Esophagus muscularis mucosa (tissue), 4 donors: ENCODE measurements around the gene KIRREL3. TPM values are rescaled to one million over a fixed set of nuclear protein-coding genes. Genes with fewer than 3 reads are reported as not detected.

Source experiments
- DNase-seq: peaks from one replicate; pipeline ENCODE4 v3.0.0-alpha.2; 2017; ENCODE audit errors: extremely low spot score
- H3K27ac ChIP-seq, 4 donors: fragments of 200-600 bp; sonication (generic); replicated peaks in 1 of 4; 1 replicate in 3 of 4; 2 replicates in 1 of 4; pipeline ENCODE4 v1.5.1; 2016 to 2019; ENCODE audit warnings: mild to moderate bottlenecking in 1 of 4
- H3K27me3 ChIP-seq, 4 donors: fragments of 200-600 bp; sonication (generic); one replicate each; pipeline versions ENCODE4 v1.5.1 to v1.6.0; 2016 to 2019
- H3K36me3 ChIP-seq, 4 donors: fragments of 200-600 bp; sonication (generic); one replicate each; pipeline ENCODE4 v1.5.1; 2016 to 2019
- H3K4me1 ChIP-seq, 4 donors: fragments of 200-600 bp; sonication (generic); one replicate each; pipeline ENCODE4 v1.5.1; 2016 to 2019
- H3K4me3 ChIP-seq, 4 donors: fragments of 200-600 bp; sonication (generic); 1 replicate in 2 of 4; 2 replicates in 2 of 4; pipeline ENCODE4 v1.5.1; 2016 to 2019; ENCODE audit warnings: mild to moderate bottlenecking in 4 of 4, moderate library complexity in 1 of 4
- H3K9me3 ChIP-seq, 4 donors: fragments of 200-600 bp; sonication (generic); 1 replicate in 3 of 4; 2 replicates in 1 of 4; pipeline ENCODE4 v1.5.1; 2016 to 2019
- CTCF ChIP-seq, 3 experiments: fragments of 200-600 bp in 2 of 3; fragments of 450-650 bp in 1 of 3; sonication (generic) in 2 of 3; IDR thresholded peaks; one replicate each; pipeline ENCODE4 v1.5.1; 2017 to 2019; ENCODE audit warnings: antibody characterized with exemption in 3 of 3, mild to moderate bottlenecking in 2 of 3, moderate library complexity in 1 of 3
- EP300 ChIP-seq: sonication (generic); formaldehyde crosslinking; IDR thresholded peaks from one replicate; pipeline ENCODE4 v1.6.1; 2017; ENCODE audit warnings: antibody characterized with exemption
- POLR2A ChIP-seq: fragments of 450-650 bp; IDR thresholded peaks from one replicate; pipeline ENCODE4 v1.6.1; 2017; ENCODE audit warnings: antibody characterized with exemption, moderate library complexity, mild to moderate bottlenecking, low read depth
- POLR2AphosphoS5 ChIP-seq, 2 donors: sonication (generic); formaldehyde crosslinking; IDR thresholded peaks; one replicate each; pipeline ENCODE4 v1.6.1; 2017; ENCODE audit warnings: antibody characterized with exemption in 2 of 2
- WGBS: methylation state at CpG from one replicate; pipeline ENCODE4 v1.1.5; 2018; 5-methylcytosine and 5-hydroxymethylcytosine counted together
- intact Hi-C: fragments of 100-400 bp; cut with DNase I; formaldehyde crosslinking; loops from one replicate; pipeline ENCODE4 v1.15.1; 2023
- total RNA-seq, 4 donors: library from RNA; depleted of rRNA; stranded (reverse); fragments of >200 nt; gene quantifications; one replicate each; pipeline versions ENCODE4 v1.1.0 to v1.2.1, GENCODE V29; 2016

The KIRREL3 gene
- total RNA-seq, 4 donors from 2014 or later, result 1.7 to 6.5 (median 3.1) TPM

- Histone ChIP-seq H3K9me3 (no peaks in the 10 kb centered on the region), H3K27ac (no peak overlapping the region), H3K27me3 (peaks cover 0 to 31% (median 2%) of the 10 kb centered on the region in 4 donors), H3K4me1 (no peaks in the 10 kb centered on the region), H3K36me3 (no peaks in the 10 kb centered on the region), H3K4me3 (no peak overlapping the region)
- intact Hi-C loops, result no loop called here
- TF ChIP-seq EP300 (no peak), POLR2A (no peak), POLR2AphosphoS5 (IDR thresholded peaks at IDR 0.05) (no peak), CTCF (IDR thresholded peaks at IDR 0.05) (no peak)
- no peak for DNase-seq
- 92% methylated on average over 6 of the region's 6 CpGs for WGBS
These were observed 286.8 kb downstream of the KIRREL3 start for GRCh38 chr11:126713806-126714205.

DNA sequence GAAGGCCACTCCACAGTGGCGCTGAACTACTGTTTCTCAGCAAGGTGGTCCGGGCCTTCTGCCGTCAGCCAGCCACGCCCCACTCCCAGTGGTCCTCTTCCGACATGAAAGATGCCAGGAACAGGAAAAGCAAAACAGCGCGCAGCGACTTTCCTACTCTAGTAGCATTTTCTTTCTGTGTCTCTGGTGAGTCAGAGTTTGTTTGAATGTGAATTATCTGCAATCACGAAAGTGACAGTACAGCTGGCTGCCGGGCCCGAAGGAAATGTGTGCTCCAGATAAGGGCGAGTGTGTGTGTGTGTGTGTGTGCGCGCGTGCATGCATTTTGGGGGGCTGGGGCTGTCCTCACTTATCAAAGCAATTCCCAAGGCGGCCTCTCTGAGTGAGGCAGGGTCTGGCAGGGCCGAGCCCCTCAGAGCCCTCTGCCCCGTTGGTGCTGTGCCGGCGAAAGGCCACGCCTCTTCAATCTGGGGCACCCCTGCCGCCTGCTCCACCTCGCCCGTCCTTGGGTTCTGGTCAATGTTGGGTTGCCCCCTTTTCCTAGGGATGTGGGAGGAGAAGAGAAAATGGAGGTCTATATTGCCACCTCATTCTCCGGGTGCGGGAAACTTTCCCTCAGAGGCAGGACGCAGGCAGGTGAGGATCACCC lies 288.5 kb downstream of the KIRREL3 start:
- Histone ChIP-seq H3K27ac (no peak overlapping the region), H3K27me3 (peaks cover 0 to 31% (median 2%) of the 10 kb centered on the region in 4 donors), H3K9me3 (no peaks in the 10 kb centered on the region), H3K4me3 (no peak overlapping the region), H3K36me3 (no peaks in the 10 kb centered on the region), H3K4me1 (no peaks in the 10 kb centered on the region)
- no peak for DNase-seq
- no peak for TF ChIP-seq CTCF (IDR thresholded peaks at IDR 0.05)
- no peak for TF ChIP-seq EP300
- no peak for TF ChIP-seq POLR2A
- no peak for TF ChIP-seq POLR2AphosphoS5 (IDR thresholded peaks at IDR 0.05)
- intact Hi-C loops, result no loop called here
- 84% methylated on average over 21 of the region's 27 CpGs for WGBS

GRCh38 chr11:126710804-126711399 lies 289.7 kb downstream of the KIRREL3 start:
- H3K27me3 ChIP-seq, result peaks cover 0 to 31% (median 2%) of the 10 kb centered on the region in 4 donors
- WGBS, result 89% methylated on average over 4 of the region's 4 CpGs

GRCh38 chr11:126707498-126707897 lies 293.1 kb downstream of the KIRREL3 start:
- no peak overlapping the region for H3K4me3 ChIP-seq
- WGBS, result 49% methylated on average over 2 of the region's 2 CpGs
- TF ChIP-seq CTCF (IDR thresholded peaks at IDR 0.05) (no peak), EP300 (no peak), POLR2AphosphoS5 (IDR thresholded peaks at IDR 0.05) (no peak), POLR2A (no peak)

More at GRCh38 chr11:126710804-126711399, 289.7 kb downstream of the KIRREL3 start:
- intact Hi-C loops, result no loop called here
- TF ChIP-seq POLR2A (no peak), POLR2AphosphoS5 (IDR thresholded peaks at IDR 0.05) (no peak), EP300 (no peak), CTCF (IDR thresholded peaks at IDR 0.05) (no peak)
- Histone ChIP-seq H3K4me1 (no peaks in the 10 kb centered on the region), H3K9me3 (no peaks in the 10 kb centered on the region), H3K27ac (no peak overlapping the region), H3K4me3 (no peak overlapping the region), H3K36me3 (no peaks in the 10 kb centered on the region)
- DNase-seq, result no peak

More at GRCh38 chr11:126707498-126707897, 293.1 kb downstream of the KIRREL3 start:
- no peaks in the 10 kb centered on the region for H3K36me3 ChIP-seq
- no peak for DNase-seq
- intact Hi-C loops, result no loop called here
- no peak overlapping the region for H3K27ac ChIP-seq
- H3K27me3 ChIP-seq, result peaks cover 0 to 11% (median 0%) of the 10 kb centered on the region in 4 donors
- H3K4me1 ChIP-seq, result peaks cover 0 to 22% (median 19%) of the 10 kb centered on the region in 4 donors
- H3K9me3 ChIP-seq, result no peaks in the 10 kb centered on the region
